AG10803 (cell line): ENCODE results near the gene NCF2.
A peak's percentile ranks its signal among the peaks of the same experiment; 100 is the strongest.

Experiments used
- DNase-seq: peaks from one replicate; pipeline ENCODE4 v3.0.0; 2010; ENCODE audit warnings: low read depth
- H3K4me3 ChIP-seq: 2 replicates; pipeline ENCODE4 v1.5.1; 2011; ENCODE audit warnings: mild to moderate bottlenecking, low read length, control low read depth
- TF ChIP-seq, protein P1 (sequence below): conservative IDR thresholded peaks from 2 replicates; pipeline ENCODE4 v1.5.1; 2011; ENCODE audit warnings: mild to moderate bottlenecking, low read length, control low read depth, inconsistent platforms

NCF2 gene

DNA sequence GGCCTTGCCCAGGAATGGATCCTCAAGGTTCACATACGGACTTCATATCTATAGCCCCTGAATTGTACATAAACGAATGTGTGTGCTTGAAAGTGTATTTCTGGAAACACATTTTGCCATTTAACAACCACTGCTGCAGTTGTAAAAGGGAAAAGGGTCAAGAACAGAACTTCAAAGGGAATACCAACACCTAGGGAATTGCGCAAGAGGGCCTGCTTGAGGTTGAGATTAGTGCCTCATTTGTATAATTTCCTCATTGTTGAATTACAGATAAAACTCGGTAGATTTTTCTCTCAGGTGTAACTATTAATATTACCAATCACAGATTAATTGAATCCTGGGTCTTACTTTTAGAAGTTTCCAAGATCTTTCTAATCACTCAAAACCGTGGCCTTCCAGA is 6.1 kb downstream of the NCF2 start:
- TF ChIP-seq, protein P1, sequence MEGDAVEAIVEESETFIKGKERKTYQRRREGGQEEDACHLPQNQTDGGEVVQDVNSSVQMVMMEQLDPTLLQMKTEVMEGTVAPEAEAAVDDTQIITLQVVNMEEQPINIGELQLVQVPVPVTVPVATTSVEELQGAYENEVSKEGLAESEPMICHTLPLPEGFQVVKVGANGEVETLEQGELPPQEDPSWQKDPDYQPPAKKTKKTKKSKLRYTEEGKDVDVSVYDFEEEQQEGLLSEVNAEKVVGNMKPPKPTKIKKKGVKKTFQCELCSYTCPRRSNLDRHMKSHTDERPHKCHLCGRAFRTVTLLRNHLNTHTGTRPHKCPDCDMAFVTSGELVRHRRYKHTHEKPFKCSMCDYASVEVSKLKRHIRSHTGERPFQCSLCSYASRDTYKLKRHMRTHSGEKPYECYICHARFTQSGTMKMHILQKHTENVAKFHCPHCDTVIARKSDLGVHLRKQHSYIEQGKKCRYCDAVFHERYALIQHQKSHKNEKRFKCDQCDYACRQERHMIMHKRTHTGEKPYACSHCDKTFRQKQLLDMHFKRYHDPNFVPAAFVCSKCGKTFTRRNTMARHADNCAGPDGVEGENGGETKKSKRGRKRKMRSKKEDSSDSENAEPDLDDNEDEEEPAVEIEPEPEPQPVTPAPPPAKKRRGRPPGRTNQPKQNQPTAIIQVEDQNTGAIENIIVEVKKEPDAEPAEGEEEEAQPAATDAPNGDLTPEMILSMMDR: no peak
- no peak overlapping the region for H3K4me3 ChIP-seq
- no peak for DNase-seq

DNA sequence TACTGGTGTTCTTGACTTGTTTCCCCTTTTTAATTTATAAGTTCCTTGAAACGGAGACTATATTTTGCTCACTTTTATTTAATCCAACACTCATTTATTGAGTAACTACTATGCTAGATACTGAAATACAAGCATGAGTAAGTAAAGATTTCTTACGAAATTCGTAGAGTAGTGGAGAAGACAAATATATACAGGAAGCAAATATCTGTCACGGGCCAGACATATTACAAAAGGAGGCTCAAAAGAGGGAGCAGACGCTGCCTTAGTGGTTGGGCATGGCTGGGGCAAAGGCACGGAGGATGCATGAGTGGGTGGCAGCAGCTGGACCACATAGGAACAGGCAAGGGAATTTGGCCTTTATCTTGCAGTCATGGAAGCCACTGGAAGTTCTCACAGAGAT is 6.8 kb downstream of the NCF2 start:
- H3K4me3 ChIP-seq: no peak overlapping the region
- DNase-seq: peak; percentile 53
- TF ChIP-seq, protein P1: no peak

DNA sequence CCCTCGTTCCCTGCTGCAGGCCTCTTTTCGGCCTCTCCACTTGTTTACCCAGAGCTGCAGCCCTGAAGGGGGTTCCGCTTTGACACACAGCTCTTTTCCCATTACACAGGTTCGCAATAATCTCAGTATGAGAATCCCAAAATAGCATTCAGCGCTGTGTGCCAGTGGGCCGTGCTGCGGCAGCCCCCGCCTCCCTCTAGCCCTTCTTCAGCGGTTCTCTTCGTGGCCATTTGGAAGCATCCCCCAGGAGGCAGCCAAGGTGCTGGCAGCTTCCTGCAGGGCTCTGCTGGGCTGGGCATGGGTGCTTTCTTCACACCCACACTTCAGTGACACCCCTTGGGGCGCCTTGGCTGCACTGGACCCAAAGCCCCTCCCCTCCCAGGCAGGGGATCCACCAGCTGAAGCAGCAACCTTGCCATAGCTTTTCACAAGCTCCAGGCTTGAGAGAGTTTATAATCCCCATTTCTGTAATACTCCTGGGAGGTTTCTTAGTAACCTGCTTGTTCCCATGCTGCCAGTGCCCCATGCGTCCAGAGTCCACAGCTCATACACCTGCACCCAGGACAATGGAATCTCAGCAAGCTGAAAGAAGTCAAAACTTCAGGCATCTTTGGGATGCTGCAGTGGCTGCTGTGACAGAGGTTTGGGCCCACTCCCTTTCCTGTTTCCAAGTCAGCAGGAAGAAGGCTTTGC is 8.1 kb downstream of the NCF2 start:
- TF ChIP-seq, protein P1: no peak
- DNase-seq: no peak
- H3K4me3 ChIP-seq: no peak overlapping the region

DNA sequence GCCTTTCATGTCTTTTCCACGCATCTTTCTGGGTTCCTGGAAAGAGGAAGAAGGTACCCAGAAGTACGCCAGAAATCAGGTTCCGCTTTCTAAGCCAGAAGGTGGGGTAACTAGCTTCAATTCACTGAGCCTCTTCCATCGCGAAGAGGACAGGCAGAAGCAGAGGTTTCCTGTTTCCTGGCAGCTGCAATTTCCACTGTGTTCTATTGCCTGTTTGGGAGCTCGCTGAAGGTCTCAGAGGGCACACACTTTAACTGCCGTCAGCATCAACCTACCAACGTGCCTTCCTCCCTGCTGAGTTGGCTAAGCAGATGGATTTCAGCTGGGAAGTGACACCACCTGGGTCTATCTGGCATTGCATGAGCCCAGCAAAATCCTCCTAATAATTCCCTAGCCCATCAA is 10.0 kb downstream of the NCF2 start:
- TF ChIP-seq, protein P1: no peak; the same call in 1 of the 2 replicates
- DNase-seq: peak; percentile 13
- H3K4me3 ChIP-seq: no peak overlapping the region

DNA sequence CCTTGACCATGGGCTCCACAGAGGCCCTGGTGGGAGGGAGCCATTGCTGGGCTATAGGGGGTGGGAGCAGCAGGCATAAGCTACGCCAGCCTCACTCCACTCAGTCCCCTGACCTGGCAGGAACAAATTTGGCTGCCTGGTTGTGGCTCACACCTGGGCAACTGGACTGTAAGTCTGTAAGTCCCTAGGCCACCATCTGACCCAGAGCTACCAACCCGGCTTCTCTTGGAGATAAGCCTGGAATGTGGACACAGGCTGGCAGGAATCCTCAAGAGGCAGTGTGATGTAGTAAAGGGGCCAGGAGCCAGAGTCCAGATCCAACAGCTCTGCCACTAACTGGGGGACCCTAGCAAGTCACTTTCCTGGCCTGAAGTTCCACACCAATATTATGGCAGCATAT is 11.4 kb downstream of the NCF2 start:
- TF ChIP-seq, protein P1: no peak
- peak; percentile 16 for DNase-seq
- H3K4me3 ChIP-seq: no peak overlapping the region

DNA sequence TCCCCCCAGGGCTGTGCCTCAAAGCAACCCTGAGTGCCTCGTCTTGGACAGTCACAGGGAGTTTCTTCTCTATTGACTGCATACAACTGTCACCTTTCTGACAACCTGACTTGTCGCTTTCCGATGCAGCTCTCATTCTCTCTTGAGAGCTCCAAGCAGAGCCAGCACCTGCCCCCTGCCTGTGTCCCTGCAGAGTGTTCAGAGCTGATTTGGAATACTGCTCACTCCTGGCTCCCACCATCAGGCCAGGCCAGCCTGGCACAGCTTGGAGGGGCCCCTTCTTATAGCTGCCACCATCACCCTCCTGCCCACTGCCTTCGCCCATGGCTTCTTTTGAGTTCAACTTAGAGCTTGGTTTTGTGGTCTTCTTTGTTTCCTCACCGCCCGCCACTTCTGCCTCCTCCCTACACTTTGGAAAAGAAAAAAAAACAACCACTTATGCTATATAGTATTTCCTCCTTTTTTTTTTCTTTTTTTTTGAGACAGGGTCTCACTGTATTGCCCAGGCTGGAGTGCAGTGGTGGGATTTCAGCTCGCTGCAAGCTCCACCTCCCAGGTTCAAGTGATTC is 12.3 kb downstream of the NCF2 start:
- no peak for DNase-seq
- no peak overlapping the region for H3K4me3 ChIP-seq
- TF ChIP-seq, protein P1: no peak

DNA sequence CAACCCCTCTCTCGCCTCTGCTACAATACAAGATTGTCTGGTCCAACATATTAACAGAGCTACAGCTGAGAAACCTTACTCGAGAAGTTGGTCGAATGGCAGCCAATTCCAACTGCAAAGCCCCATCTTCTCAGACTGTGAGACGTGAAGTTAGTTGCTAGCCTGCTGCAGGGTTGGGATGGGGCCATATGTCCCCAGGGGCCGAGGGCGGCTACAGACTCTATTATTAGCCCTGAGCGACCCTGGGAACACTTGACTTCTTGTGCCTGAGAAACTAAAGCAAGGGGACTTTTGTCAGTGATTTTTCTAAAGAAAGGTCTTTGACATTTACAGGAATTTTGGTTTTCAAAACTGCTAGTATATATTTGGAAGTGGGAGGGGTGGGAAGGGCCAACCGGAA is 13.7 kb downstream of the NCF2 start:
- no peak for DNase-seq
- H3K4me3 ChIP-seq: no peak overlapping the region
- TF ChIP-seq, protein P1: no peak
